Epidermal melanocyte (primary cell): Measurements from ENCODE around the gene HGFAC.

Experiments used
- DNase-seq: peaks from one replicate; pipeline ENCODE4 v3.0.0; 2011; ENCODE audit warnings: low spot score; ENCODE audit not compliant: insufficient read length

The HGFAC gene

DNA sequence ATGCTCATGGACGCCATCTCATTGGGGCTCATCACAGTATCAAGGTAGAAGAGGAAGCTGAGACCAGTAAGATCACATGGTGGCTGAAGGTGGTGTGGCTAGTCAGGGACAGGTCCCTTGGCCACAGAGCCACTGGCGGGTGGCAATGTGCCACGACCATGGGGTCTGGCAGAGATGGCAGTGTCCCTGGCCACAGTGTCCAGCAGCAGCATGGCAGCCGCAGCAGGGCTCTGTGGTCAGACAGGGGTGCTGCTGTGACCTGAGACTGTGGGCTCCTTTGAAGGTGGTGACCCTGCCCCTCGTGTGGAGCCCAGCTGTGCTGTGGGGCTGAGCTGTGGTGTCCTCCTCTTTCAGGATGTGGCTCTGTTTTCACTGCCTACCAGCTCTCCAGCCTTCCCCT, 19.2 kb downstream of the HGFAC start:
- no peak for DNase-seq

DNA sequence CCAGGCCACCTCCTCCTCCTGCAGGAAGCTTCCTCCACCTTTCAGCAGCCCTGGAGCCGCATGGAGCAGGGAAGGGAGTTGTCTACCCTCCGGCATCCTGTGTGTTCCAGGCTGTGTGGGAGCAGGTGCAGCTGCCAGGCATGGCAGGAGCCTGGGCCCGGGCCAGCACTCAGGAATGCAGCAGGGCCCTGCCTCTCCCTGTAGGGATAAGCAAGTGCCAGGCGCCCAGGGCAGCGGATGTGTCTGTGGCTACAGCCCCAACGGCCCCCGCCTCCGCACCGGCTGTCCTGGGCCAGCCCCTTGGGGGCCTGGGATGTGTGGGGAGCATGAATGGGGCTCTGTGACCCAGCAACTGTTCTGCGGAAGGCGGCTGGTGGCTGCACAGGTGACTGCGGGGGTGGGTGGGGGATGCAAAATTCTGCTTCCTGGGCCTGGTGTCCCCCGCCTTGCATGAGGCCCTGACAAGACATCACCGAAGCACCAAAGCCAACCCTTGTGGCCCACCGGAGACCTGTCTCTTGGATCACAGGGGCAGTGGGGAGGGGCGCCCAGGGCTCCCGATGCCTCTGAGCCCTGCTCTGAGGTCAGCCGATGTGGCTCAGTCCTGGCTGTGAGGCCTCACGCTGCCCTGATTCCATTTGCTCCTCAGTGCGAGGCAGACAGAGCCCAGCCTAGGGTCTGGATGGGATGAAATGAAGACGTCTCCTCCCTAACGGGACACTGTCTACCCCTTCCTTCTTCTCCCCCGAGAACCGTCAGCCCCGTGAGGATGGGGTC, 19.9 kb downstream of the HGFAC start:
- no peak for DNase-seq

DNA sequence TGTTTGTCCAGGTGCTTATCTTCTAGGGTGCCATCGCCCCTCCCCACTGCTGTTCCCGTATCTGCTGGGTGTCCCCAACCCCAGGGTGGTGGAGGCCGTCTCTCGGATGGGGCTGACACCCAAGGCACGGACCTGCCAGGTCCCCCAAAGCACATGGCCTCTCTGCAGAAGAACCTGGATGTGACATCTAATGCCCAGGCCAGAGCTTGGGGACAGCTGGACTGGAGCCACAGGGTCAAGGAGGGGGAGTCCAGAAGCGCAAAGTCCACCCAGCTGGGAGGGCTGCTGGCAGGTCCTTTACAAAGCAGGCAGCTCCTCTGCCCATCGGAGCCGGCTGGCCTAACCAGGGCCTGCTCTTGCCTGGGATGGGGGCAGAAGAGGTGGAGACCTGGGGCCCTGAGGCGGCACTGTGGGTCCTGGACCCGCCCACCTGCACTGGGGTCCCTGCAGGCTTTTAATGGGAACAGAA, 20.6 kb downstream of the HGFAC start:
- no peak for DNase-seq

DNA sequence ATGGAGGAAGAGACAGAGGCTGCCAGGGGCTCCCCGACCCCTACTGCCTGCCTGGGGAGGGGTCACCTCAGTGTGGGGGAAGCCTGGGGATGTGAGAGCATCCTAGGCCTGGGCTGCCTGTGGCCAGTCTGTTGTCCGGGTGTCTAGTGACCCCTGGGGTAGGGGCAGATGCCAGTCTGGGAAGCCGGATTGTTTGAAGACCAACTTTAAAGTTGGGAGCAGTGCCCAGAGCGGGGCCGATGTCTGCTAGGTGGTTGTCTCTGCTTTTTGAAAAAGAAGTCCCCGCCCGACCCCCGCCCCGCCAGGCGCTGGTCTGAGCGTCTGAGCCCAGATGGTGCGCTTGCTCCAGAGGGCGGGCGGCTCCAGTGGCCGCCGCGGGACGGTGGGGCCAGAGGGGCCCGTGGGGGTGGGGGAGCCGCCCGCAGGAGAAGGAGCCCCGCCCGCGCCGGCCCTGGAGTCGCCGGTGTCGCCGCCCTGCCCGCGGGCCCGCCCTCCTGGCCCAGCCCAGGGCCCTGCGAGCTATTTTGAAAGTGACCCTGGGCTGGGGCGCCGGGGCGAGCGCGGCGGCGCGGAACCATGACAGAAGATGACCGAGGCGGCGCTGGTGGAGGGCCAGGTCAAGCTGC, 21.1 kb downstream of the HGFAC start, which contains the start of gene DOK7:
Gene DOK7, plus strand, starts transcription at position 517 of the 626 bp plus-strand sequence. Its CDS starts 70 bp downstream, at position 587.
- no peak for DNase-seq

DNA sequence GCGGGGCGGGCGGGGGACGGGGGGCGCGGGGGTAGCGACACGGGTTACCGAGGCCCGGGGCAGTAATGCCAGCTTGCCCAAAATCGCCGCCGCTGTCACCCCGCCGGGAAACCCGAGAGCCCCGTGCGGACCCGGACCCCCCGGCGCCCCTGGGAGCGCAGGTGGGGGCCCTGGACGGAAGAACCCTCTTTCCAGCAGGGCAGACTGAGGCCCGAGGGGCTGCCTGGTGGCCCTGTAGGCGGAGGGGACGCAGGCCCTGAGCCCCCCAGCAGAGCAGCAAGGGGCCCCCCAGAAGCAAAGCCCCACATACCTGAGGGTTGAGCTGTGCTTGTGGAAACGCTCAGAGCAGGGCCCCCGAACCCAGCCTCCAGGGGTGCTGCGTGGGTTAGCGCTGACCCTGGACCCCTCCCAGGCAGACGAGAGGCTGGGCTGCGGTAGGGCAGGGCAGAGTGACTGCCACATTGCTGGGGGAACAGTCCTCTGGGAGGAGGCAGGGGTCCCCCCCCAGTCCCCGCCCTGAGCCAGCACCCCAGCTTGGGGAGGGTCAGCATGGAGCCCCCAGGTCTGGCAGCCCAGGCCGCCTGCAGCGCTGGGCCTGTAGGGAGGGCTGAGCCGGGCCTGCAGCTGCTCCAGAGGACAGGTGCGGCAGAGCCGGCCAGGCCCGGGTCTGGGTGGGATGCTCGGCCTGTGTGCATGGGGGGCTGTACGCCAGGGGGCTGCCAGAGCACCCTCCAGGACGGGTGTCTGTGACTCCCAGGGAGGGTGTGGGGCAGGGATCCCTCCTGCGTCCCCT, 22.0 kb downstream of the HGFAC start:
- DNase-seq, result no peak

DNA sequence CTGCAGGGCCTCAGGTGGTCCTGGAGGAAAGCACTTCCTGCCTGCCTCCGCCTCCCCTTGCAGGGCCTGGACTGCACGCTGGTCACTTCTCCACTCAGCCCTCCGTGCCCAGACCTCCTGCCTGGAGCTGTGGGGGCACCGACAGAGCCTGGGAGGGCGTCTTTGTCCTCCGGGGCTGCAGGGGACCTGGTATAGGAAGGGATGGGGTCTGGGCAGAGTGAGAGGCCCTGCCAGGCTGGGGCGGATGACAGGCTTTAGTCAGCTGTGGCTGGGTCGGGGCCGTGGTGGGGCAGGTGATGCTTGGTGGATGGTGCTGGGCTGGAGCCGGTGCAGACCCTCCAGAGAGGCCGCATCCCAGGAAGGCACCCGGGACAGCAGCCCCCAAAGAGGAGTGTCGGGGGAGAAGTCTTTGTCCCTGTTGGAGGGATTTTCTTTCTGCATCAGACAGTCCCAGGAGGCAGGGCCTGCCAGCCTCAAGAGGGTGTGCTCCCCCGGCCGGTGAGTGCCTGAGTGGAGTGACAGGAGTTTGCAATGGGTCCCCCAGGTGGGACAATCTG, 22.7 kb downstream of the HGFAC start:
- DNase-seq, result no peak

DNA sequence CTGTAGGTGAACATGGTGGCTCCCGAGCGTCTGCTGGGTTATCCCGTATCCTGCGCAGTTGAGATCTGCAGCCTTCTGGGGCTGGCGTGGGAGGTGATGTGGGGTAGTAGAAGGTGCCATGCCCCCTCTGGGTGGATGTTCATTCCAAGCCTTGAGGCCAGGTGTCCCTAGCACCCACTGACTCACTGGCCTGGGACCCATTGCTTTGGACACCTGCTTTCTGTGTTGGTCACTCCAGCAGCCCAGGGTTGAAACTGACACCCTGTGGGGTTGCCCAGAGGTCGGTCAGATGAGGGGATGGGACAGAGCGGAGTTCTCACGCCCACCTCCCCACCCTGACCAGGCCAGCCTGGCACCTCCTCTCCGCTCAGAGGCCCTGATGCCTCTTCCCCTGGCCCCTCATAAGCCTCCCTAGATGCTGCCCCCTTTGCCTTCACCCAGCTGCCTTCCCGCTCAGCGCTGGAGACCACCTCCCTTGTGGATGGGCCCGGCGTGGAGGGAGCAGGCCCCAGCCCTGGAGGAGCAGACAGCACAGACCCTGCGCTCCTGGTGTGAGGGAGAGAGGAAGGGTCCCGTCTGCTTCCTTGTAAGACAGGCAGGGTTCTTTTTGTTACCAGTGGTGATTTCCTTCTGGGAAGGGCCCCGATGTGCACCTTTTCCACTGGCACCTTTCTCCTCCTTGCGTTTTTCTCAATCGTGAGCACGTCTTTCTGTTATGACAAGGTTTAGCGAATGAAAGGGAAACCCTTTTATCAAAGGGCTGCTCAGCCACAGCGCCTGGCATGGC, 23.3 kb downstream of the HGFAC start:
- no peak for DNase-seq

DNA sequence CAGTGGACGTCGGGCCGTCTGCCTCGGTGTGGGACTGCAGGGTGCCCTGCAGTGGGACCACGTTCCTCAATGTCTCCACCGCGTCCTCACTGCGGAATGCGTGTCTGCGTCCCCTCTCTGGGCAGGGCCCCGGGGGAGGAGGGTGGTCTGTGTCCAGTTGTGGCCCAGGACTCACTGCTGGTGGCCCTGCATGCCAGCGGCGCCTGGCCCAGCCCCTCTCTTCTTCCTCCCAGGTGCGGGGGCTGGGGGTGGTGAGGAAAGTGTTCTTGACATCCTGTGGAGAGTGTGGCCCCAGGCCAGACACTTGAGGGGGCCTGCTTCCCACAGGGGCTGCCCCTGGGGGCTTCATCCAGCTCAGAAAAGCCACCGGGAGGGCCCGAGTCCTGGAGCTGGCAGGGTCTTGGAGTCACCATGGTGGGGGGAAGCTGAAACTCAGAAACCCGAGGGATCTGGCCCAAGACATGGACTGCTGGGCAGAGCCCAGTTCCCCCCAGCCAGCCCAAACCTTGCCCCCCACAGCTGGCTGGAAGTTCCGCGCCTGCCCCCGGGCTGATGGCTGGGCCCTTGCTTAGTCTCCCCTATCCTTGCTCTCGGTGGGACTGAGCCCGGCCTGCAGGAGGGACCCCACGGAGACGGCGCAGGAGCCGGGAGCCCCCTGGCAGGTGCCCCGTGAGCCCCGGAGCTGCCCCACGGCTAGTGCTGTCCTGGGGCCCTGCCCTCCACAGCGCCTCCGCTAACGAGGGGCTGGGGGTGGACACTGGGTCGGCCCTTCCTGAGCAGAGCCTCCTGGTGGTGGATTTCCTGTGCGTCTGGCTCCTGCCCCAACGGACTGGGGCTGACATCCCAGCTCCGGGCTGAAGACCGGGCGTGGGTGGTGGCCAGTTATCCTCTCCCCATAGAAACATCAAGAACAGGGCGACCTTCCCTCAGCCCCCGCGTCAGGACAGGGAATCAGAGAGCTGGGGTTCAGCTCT, 24.2 kb downstream of the HGFAC start:
- DNase-seq, result no peak

DNA sequence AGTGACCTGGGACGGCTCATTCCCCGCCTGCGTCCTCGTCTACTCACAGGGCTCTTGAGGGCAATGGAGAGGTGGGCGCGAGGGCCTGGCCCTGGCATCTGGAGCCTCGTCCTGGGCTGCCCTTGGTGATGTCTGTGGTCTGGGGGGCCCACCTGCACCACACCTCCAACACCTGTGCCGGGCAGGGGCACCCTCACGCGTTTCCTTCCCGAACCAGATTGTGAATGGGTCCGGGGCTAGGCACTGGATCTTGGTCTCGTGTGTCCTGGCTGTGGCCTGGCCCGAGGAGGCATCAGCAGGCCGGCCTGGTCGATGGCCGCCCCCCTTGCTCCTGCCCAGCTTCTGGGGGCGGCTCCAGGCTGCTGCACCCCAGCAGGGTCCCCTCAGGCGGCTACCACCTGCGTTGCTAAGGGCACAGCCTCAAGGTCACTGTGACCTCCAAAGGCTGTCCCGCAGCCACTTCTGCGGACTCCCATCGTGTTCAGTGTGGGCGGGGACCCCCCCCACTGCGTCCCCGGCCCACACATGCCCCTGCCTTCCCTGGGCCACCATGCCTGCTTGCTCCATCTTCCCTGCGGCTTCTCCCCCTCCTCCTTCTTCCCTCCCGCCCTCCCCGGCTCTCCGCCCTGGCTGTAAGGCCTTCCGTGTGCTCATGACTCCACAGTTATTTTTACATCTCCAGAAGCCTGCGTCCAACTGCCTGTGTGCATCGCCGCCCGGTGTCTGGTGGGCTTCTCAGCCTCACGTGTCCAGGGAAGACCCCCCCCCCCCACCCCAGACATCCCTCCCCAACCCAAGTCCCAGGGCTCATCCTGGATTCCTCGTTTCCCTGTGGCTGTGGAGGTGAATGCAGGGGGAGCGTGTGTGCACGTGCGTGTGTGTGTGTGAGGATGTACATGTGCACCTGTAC, 25.2 kb downstream of the HGFAC start:
- no peak for DNase-seq

DNA sequence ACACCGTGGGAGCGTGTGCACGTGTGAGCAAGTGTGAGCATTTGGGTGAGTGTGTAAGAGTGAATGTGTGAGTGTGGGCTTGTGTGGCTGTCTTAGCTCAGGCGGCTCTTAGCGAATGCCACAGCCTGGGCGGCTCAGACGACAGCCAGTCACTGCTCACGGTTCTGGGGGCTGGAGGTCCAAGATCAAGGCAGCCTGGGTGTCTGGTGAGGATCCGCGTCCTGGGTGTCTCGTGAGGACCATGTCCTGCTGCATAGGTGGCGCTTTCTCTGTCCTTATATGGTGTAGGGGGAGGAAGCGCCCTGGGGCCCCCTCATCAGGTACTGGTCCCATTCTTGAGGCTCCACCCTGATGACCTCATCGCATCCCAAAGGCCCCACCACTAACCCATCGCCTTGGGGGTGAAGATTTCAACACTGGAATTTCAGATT, 25.8 kb downstream of the HGFAC start:
- no peak for DNase-seq

DNA sequence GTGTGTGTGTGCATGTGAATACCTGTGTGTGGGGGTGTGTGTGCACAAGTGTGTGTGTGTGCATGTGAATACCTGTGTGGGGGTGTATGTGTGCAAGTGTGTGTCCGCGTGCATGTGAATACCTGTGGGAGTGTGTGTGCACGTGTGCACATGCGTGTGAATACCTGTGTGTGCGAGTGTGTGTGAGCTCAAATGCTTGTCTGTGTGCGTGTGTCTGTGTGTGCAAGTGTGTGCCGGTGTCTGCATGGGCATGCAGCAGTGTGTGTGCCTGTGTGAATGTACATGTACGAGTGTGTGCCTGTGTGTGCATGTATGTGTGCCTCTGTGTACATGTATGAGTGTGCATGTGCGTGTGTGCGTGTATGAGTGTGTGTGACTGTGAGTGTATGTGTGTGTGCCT, 26.4 kb downstream of the HGFAC start:
- no peak for DNase-seq

DNA sequence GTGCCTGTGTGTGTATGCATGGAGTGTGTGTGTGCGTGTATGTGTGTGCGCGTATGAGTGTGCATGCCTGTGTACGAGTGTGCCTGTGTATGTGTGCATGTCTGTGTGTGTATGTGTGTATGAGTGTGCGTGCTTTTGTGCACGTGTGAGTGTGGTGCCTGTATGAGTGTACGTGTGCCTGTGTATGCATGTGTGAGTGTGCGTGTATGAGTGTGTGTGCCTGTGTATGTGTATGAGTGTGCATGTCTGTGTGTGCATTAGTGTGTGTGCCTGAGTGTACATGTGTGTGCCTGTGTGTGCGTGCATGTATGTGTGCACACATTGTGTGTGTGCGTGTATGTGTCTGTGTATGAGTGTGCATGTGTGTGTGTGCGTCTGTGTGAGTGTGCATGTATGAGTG, 27.0 kb downstream of the HGFAC start:
- DNase-seq, result no peak

DNA sequence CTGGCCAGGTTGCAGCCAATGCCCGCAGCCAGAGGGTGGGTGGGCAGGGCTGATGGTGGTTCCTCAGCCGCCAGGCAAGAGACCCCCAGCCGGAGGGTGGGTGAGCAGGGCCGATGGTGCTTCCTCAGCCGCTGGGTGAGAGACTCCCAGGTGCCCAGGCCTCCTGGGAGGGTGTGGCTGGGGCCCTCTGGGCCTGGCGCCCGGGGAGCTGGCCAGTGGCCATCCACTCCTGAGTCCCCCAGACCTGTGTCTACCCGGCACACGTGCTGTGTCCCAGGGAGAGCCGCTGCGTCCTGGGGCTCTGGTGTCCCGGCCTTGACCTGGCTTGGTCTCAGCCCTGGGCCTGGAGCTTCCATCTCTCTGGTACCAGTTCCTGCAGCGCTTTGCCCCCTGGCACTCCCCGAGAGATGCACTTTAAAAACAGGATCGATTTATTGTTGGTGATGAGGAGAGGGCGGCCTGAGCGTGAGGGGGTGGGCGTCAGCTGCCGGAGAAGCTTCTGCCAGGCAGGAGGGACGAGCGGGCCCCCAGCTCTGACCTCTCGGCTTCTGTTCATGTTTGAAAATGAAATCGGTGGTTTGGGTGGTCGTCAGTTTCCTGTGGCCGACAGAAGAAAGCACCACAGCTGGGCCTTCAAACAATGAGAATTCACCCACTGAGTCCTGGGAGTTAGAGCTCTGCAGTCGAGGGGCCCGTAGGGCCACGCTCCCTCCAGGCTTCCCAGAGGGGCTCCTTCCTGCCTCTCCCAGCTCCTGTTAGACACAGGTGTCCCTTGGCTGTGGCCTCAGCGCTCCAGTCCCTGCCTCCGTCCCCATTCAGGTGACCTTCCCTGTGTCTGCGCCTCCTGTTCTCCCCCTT, 27.8 kb downstream of the HGFAC start:
- no peak for DNase-seq

DNA sequence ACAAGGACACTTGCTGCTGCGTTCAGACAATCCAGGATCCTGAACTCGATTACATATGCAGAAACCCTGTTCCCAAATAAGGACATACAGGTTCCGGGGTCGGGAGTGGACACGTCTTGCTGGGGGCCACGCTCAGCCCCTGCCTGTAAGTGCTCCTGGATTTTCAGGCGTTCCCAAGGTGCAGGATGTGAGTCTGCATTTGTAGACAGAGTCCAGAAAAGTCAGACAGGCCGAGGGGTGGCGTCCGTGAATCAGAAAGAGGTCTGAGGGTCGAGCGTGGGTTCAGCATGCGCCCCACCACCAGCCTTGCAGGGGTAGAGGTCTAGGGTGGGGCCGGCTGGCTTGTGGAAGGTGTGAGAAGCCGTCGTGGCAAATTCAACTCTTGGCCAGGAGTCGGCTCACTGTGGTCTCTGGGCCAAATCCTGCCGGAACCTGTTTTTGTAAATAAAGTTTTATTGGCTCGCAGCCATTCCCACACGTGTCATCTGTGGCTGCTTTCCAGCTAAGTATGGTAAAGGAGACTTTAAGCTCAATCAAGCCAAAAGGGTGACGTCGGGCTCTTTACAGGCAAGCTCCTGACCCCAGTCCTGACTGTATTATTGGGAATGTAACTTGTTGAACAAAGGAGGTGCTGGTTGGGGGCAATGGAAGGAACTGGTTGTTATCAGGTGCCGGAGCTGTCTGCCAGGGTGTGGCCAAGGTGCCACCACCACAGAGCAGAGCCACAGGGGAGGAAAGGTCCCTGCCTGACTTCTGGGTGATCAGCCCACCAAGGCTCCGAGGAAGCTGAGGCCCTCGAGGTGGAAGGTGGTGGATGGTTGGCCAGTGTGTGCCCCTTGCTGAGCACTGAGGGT, 28.7 kb downstream of the HGFAC start:
- DNase-seq, result no peak

DNA sequence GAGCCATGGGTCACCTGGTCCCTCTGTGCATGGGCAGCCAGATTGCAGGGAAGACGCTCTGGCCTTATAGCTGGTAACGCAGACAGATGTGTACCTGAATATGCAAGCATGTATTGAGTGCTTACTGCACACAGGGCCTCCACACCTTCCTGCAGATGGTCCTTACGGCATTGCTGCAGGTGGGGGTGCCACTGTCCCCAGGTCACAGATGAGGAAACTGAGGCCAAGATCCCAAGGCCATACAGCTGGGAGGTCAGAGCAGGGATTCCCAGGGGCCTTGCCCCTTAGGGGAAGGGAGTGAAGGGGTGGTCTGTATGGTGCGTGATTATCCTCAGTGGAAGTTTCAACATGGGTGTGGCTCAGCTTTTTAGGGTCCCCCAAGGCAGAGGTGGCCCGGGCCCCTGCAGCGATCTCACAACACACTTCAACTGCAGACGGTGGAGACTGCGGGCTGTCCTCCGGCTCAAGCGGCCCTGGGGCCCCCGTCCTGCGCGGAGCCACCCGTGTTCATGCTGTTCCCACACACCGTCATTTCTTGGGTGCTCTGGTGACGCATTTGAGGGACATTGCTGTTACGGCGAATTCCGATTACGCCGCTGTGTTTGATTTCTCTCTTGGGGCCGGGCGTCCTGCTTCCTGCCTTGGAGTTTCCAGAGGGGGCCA, 29.5 kb downstream of the HGFAC start:
- DNase-seq, result no peak

DNA sequence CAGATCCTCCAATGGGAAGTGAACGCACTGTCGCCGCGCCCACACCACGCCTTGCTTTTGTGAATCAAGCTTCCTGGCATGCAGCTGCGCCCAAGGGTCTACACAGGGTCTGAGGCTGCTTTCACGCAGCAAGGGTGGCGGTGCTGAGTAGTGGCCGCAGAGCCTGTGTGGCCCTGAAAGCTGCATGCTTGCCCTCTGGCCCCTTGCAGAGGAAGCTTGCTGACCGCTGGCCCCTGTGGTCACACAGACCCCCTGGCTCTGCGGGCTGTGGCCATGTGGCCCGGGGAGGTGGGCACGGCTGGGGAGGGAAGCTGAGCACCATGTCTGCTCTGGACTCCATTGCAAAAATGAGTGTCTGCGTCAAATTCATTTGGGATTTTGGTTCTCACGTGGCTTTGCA, 30.1 kb downstream of the HGFAC start:
- no peak for DNase-seq
